HG03060 (cell line): Measurements from ENCODE around the gene HNRNPUL1.

ENCODE experiments used
- ATAC-seq: cut with Tn5 transposase; IDR thresholded peaks from one replicate; pipeline ENCODE4 v1.9.1; 2021; ENCODE audit warnings: low read depth, moderate number of reproducible peaks; ENCODE audit not compliant: unreplicated experiment

Gene HNRNPUL1

GRCh38 chr19:41351339-41352245 lies 87.4 kb downstream of the HNRNPUL1 start:
- ATAC-seq = no peak

- no peak for ATAC-seq
Observed at GRCh38 chr19:41352279-41352608, 88.1 kb downstream of the HNRNPUL1 start.

- no peak for ATAC-seq
Observed at GRCh38 chr19:41352609-41353465, 88.7 kb downstream of the HNRNPUL1 start.

- ATAC-seq = no peak
Observed at GRCh38 chr19:41353466-41354342, 89.5 kb downstream of the HNRNPUL1 start, which contains the start of gene TGFB1. Gene TGFB1 (minus strand): TSS chr19:41353922. CDS start chr19:41353044, 878 bp downstream.

GRCh38 chr19:41354343-41354953 lies 90.3 kb downstream of the HNRNPUL1 start:
- no peak for ATAC-seq

GRCh38 chr19:41355035-41355434 lies 90.9 kb downstream of the HNRNPUL1 start:
- no peak for ATAC-seq

- ATAC-seq = no peak
Observed at GRCh38 chr19:41355802-41356201, 91.6 kb downstream of the HNRNPUL1 start.

- no peak for ATAC-seq
Observed at GRCh38 chr19:41356984-41357739, 93.0 kb downstream of the HNRNPUL1 start.
